B cell (primary cell): ENCODE data around the gene WDFY2. TPM values are rescaled to one million over a fixed set of nuclear protein-coding genes. Genes with fewer than 3 reads are reported as not detected.

Source experiments
- ATAC-seq: fragments of 200-7000 bp; cut with Tn5 transposase; one replicate; pipeline ENCODE4 v1.10.0; 2021; ENCODE audit warnings: low read depth, mild to moderate bottlenecking, moderate number of reproducible peaks, moderate library complexity
- CTCF ChIA-PET: fragments of 350-600 bp; sonication (Branson Sonifier 250); formaldehyde crosslinking; loops from one replicate; lab custom pipeline; 2021; ENCODE audit warnings: antibody characterized with exemption, inconsistent platforms; lab: Charles Lee
- POLR2A ChIA-PET: fragments of 350-600 bp; sonication (Branson Sonifier 250); formaldehyde crosslinking; loops from one replicate; lab custom pipeline; 2021; ENCODE audit warnings: antibody characterized with exemption; lab: Charles Lee
- DNase-seq: peaks from one replicate; pipeline ENCODE4 v3.0.0; 2013
- H2AFZ ChIP-seq: 2 replicates; pipeline ENCODE4 v1.6.1; 2012; ENCODE audit warnings: mild to moderate bottlenecking, low read depth, low read length; ENCODE audit not compliant: insufficient read depth, poor library complexity, severe bottlenecking
- H3K27ac ChIP-seq, 2 donors: 1 replicate in 1 of 2; 2 replicates in 1 of 2; pipeline ENCODE4 v1.5.1; 2012 to 2013; ENCODE audit warnings: low read length in 2 of 2, mild to moderate bottlenecking in 2 of 2, moderate library complexity in 1 of 2
- H3K27me3 ChIP-seq, 4 experiments: fragments of 200-600 bp in 1 of 4; sonication (generic) in 1 of 4; replicated peaks in 1 of 4; 1 replicate in 2 of 4; 2 replicates in 2 of 4; pipeline versions ENCODE4 v1.6.1 to v1.7.0; 2013 to 2016; ENCODE audit warnings: low read length in 3 of 4, mild to moderate bottlenecking in 2 of 4, mixed read lengths in 1 of 4, moderate library complexity in 1 of 4; ENCODE audit not compliant: insufficient read depth in 4 of 4, control insufficient read depth in 3 of 4; ENCODE audit errors: control extremely low read depth in 1 of 4
- H3K36me3 ChIP-seq, 2 experiments: replicated peaks in 1 of 2; 1 replicate in 1 of 2; 2 replicates in 1 of 2; pipeline versions ENCODE4 v1.6.1 to v1.7.1; 2013; ENCODE audit warnings: low read length in 1 of 2; ENCODE audit not compliant: insufficient read depth in 2 of 2, control insufficient read depth in 1 of 2; ENCODE audit errors: control extremely low read depth in 1 of 2, extremely low read depth in 1 of 2
- H3K4me1 ChIP-seq, 2 donors: fragments of 200-600 bp in 1 of 2; sonication (generic) in 1 of 2; 1 replicate in 1 of 2; 2 replicates in 1 of 2; pipeline versions ENCODE4 v1.5.1 to v1.6.1; 2013 to 2017; ENCODE audit warnings: low read length in 2 of 2; ENCODE audit not compliant: control insufficient read depth in 2 of 2, insufficient read depth in 2 of 2
- H3K4me2 ChIP-seq: replicated peaks from 2 replicates; pipeline ENCODE3; 2012; ENCODE audit warnings: mild to moderate bottlenecking, low read depth, low read length; ENCODE audit not compliant: poor library complexity, severe bottlenecking
- H3K4me3 ChIP-seq, 5 experiments: fragments of 200-600 bp in 1 of 5; sonication (generic) in 1 of 5; 1 replicate in 3 of 5; 2 replicates in 2 of 5; pipeline versions ENCODE4 v1.5.1 to v1.7.0; 2011 to 2016; ENCODE audit warnings: low read length in 4 of 5, mild to moderate bottlenecking in 4 of 5, low read depth in 2 of 5, control low read depth in 1 of 5, moderate library complexity in 1 of 5; ENCODE audit not compliant: insufficient read depth in 1 of 5; ENCODE audit errors: control extremely low read depth in 1 of 5, extremely low read depth in 1 of 5
- H3K79me2 ChIP-seq: fragments of 200-600 bp; sonication (generic); one replicate; pipeline ENCODE4 v1.6.0; 2016; ENCODE audit warnings: low read length; ENCODE audit not compliant: control insufficient read depth, insufficient read depth
- H3K9ac ChIP-seq: fragments of 200-600 bp; sonication (generic); 2 replicates; pipeline ENCODE4 v1.6.1; 2017; ENCODE audit warnings: mild to moderate bottlenecking, low read length, moderate library complexity
- H3K9me3 ChIP-seq, 3 donors: one replicate each; pipeline versions ENCODE4 v1.6.1 to v1.7.1; 2013; ENCODE audit warnings: low read length in 2 of 3; ENCODE audit not compliant: control insufficient read depth in 2 of 3, insufficient read depth in 1 of 3; ENCODE audit errors: control extremely low read depth in 1 of 3
- H4K20me1 ChIP-seq: 2 replicates; pipeline ENCODE4 v1.6.0; 2012; ENCODE audit warnings: mild to moderate bottlenecking, low read length; ENCODE audit not compliant: insufficient read depth, control insufficient read depth, poor library complexity, severe bottlenecking
- H3K27ac Mint-ChIP-seq: one replicate; pipeline ENCODE4 v1.8.0; 2021; ENCODE audit warnings: mixed read lengths
- H3K27me3 Mint-ChIP-seq: one replicate; pipeline ENCODE4 v1.8.0; 2021; ENCODE audit warnings: mixed read lengths
- H3K4me1 Mint-ChIP-seq: one replicate; pipeline ENCODE4 v1.8.0; 2021; ENCODE audit warnings: mixed read lengths
- H3K4me3 Mint-ChIP-seq: one replicate; pipeline ENCODE4 v1.8.0; 2021; ENCODE audit warnings: mixed read lengths
- H3K9me3 Mint-ChIP-seq: one replicate; pipeline ENCODE4 v1.8.0; 2022; ENCODE audit warnings: mixed read lengths; ENCODE audit not compliant: insufficient read depth
- EZH2 ChIP-seq: IDR thresholded peaks from 2 replicates; pipeline ENCODE4 v1.6.1; 2012; ENCODE audit warnings: borderline replicate concordance, low read depth, mild to moderate bottlenecking, moderate library complexity, low read length; ENCODE audit not compliant: insufficient read depth, poor library complexity, severe bottlenecking
- WGBS: methylation state at CpG from one replicate; pipeline ENCODE4 v1.1.5; 2013; ENCODE audit warnings: missing lambda C conversion rate; ENCODE audit not compliant: insufficient coverage; 5-methylcytosine and 5-hydroxymethylcytosine counted together
- intact Hi-C: fragments of 100-400 bp; cut with micrococcal nuclease; formaldehyde crosslinking; loops from one replicate; pipeline ENCODE4 v1.10.0; 2022
- polyA plus RNA-seq: library from polyadenylated mRNA; depleted of rRNA; stranded (reverse); fragments of >200 nt; gene quantifications from 2 replicates; pipeline ENCODE4 v1.2.3, GENCODE V29; 2012
- total RNA-seq, 2 donors: library from RNA; stranded (reverse); fragments of 120-200 nt in 1 of 2; gene quantifications; 1 replicate in 1 of 2; 2 replicates in 1 of 2; pipeline versions ENCODE4 v1.2.3 to v1.2.4, GENCODE V29; 2013 to 2022
- TF ChIP-seq, protein P1 (sequence below): fragments of 200-600 bp; IDR thresholded peaks from one replicate; pipeline ENCODE4 v1.8.0; 2022; ENCODE audit warnings: antibody characterized with exemption, mild to moderate bottlenecking

WDFY2 gene
- total and polyA plus RNA-seq, 2 donors (not counting 1 experiment from before 2014, with no cell fraction given): 12.4 to 47.7 TPM

DNA sequence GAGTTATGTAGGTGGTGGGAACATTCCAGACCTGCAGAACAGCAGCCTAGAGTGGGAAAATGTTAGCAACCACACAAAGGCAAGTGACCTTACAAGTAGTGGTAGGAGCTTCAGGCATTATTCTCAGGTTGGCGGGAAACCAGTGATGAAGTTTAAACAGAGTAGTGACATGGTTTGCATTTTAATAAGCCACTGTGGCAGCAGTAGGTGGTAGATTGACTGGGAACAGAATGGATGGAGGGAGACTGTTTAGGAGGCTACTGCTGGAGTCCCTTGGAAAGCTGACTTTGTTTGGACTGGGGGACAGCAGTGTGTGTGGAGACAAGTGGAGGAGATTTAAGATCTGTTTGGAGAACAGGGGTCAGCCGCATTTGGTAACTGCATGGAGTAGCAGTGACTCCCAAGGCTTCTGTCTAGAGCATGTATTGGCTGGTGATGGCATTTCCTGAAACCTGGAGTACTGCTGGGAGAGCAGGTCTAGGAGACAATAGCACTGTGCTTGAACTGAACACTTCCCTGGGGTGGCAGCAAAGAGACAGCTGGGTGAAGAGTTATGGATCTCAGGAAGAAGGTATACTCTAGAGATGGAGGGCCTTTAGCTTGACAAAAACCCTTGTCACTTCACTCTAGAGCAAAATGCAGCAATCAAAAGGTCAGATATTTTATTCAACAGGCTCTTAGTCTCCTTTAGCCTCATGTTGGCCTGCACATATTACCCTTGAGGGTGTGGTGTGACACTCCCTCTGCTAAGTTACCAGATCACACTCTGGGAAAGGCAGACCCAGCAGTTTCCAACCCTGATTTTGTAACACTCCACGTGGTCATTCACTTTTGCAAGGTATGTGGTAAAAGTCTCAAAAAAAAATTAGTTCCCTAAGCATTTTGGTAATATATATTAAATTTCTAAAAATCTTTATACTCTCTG, 149.4 kb downstream of the WDFY2 start:
- WGBS: 97% methylated on average over 2 of the region's 3 CpGs
- DNase-seq (no peak), ATAC-seq (no peak)
- H3K27ac Mint-ChIP-seq: no peak overlapping the region
- intact Hi-C loops: no loop called here
- Histone ChIP-seq H4K20me1 (no peaks in the 10 kb centered on the region), H3K79me2 (no peaks in the 10 kb centered on the region), H3K36me3 (peaks cover 8 to 13% of the 10 kb centered on the region in 2 experiments), H3K27me3 (no peaks in the 10 kb centered on the region), H3K4me3 (no peak overlapping the region), H3K9me3 (no peaks in the 10 kb centered on the region), H3K4me2 (no peak overlapping the region), H3K4me1 (no peaks in the 10 kb centered on the region), H3K27ac (no peak overlapping the region), H2AFZ (no peak overlapping the region), H3K9ac (no peak overlapping the region)
- H3K9me3 Mint-ChIP-seq: no peaks in the 10 kb centered on the region
- H3K4me3 Mint-ChIP-seq: no peak overlapping the region
- TF ChIP-seq, protein P1, sequence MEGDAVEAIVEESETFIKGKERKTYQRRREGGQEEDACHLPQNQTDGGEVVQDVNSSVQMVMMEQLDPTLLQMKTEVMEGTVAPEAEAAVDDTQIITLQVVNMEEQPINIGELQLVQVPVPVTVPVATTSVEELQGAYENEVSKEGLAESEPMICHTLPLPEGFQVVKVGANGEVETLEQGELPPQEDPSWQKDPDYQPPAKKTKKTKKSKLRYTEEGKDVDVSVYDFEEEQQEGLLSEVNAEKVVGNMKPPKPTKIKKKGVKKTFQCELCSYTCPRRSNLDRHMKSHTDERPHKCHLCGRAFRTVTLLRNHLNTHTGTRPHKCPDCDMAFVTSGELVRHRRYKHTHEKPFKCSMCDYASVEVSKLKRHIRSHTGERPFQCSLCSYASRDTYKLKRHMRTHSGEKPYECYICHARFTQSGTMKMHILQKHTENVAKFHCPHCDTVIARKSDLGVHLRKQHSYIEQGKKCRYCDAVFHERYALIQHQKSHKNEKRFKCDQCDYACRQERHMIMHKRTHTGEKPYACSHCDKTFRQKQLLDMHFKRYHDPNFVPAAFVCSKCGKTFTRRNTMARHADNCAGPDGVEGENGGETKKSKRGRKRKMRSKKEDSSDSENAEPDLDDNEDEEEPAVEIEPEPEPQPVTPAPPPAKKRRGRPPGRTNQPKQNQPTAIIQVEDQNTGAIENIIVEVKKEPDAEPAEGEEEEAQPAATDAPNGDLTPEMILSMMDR: no peak
- no peak for TF ChIP-seq EZH2
- H3K27me3 Mint-ChIP-seq: no peaks in the 10 kb centered on the region
- CTCF ChIA-PET: no interaction called here
- H3K4me1 Mint-ChIP-seq: peaks cover 3% of the 10 kb centered on the region
- POLR2A ChIA-PET: no interaction called here

DNA sequence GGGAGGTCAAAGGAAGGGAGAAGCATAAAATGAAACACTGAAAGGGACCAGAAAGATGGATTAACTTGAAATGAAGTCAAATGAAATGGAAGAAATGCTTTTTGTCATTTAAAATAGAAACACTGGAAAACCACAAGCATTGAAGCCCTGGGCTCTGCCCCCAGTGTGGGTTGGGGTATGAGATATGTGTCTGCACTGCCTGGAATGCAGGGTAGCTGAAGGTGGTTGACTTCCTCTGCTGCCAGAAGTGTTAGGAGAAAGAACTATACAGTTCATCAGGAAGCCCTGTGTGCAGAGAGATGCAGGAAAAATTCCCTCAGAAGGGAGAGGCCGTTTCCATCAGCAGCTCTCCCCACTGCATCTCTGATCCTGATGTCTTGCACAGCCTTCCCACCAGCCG, 150.5 kb downstream of the WDFY2 start:
- Histone ChIP-seq H3K9ac (no peak overlapping the region), H4K20me1 (no peaks in the 10 kb centered on the region), H3K4me2 (no peak overlapping the region), H3K36me3 (peaks cover 5 to 19% of the 10 kb centered on the region in 2 experiments), H3K4me1 (no peaks in the 10 kb centered on the region), H3K79me2 (no peaks in the 10 kb centered on the region), H3K9me3 (no peaks in the 10 kb centered on the region), H3K27me3 (no peaks in the 10 kb centered on the region), H3K4me3 (no peak overlapping the region), H2AFZ (no peak overlapping the region), H3K27ac (no peak overlapping the region)
- ChIA-PET CTCF (no interaction called here), POLR2A (no interaction called here)
- no peaks in the 10 kb centered on the region for H3K9me3 Mint-ChIP-seq
- peaks cover 3% of the 10 kb centered on the region for H3K4me1 Mint-ChIP-seq
- TF ChIP-seq EZH2: no peak
- TF ChIP-seq, protein P1: no peak
- DNase-seq (no peak), ATAC-seq (no peak)
- H3K27me3 Mint-ChIP-seq: no peaks in the 10 kb centered on the region
- intact Hi-C loops: no loop called here
- 95% methylated on average over 2 of the region's 2 CpGs for whole genome bisulfite sequencing
- no peak overlapping the region for H3K4me3 Mint-ChIP-seq
- H3K27ac Mint-ChIP-seq: no peak overlapping the region
